K562 treated with DMSO at 1 percent for 48 hours (cell line): ENCODE data around the gene PCBD1. TPM values are rescaled to one million over a fixed set of nuclear protein-coding genes. Genes with fewer than 3 reads are reported as not detected.

Source experiments
- total RNA-seq: library from RNA; unstranded; fragments of 300-600 nt; gene quantifications from 2 replicates; pipeline ENCODE4 v1.2.3, GENCODE V29; 2022; ENCODE audit warnings: low replicate concordance; ENCODE audit errors: extremely low read depth

The PCBD1 gene
- not detected in 2 replicates for total RNA-seq

GRCh38 chr10:70887804-70888800 is at the start of gene PCBD1:
TSS of gene PCBD1 (minus strand) at chr10:70888565. CDS start at chr10:70888533, 32 bp downstream.

Other genes with a start within 250 kb of the PCBD1 start
- gene ADAMTS14, start 216.1 kb downstream of the PCBD1 start, total RNA-seq: 89.7 TPM in 1 of 2 replicates, not detected in the other
- not detected in 2 replicates for gene TBATA, start 103.2 kb downstream of the PCBD1 start, total RNA-seq
- gene SGPL1, start 72.6 kb downstream of the PCBD1 start, total RNA-seq: not detected in 2 replicates